Peyer's patch (tissue), 4 donors: ENCODE data around the gene ABCA7. TPM values are rescaled to one million over a fixed set of nuclear protein-coding genes. Genes with fewer than 3 reads are reported as not detected.
A peak's percentile ranks its signal among the peaks of the same experiment; 100 is the strongest.

ENCODE experiments used
- DNase-seq, 3 donors: peaks; one replicate each; pipeline ENCODE4 v3.0.0-alpha.2; 2017 to 2019
- H3K27ac ChIP-seq, 4 donors: fragments of 200-600 bp; sonication (generic); one replicate each; pipeline ENCODE4 v1.5.1; 2016 to 2019
- H3K27me3 ChIP-seq, 2 donors: fragments of 200-600 bp; sonication (generic); one replicate each; pipeline ENCODE4 v1.5.1; 2019
- H3K36me3 ChIP-seq, 3 donors: fragments of 200-600 bp; sonication (generic); one replicate each; pipeline ENCODE4 v1.5.1; 2016 to 2019
- H3K4me1 ChIP-seq, 4 donors: fragments of 200-600 bp; sonication (generic); one replicate each; pipeline ENCODE4 v1.5.1; 2016 to 2019
- H3K4me3 ChIP-seq, 4 donors: fragments of 200-600 bp; sonication (generic); 1 replicate in 3 of 4; 2 replicates in 1 of 4; pipeline ENCODE4 v1.5.1; 2016 to 2019; ENCODE audit warnings: mild to moderate bottlenecking in 1 of 4
- H3K9me3 ChIP-seq, 4 donors: fragments of 200-600 bp; sonication (generic); one replicate each; pipeline ENCODE4 v1.5.1; 2016 to 2019; ENCODE audit warnings: mild to moderate bottlenecking in 1 of 4
- CTCF ChIP-seq, 6 experiments: fragments of 450-650 bp in 4 of 6; fragments of 200-600 bp in 2 of 6; sonication (generic) in 1 of 6; IDR thresholded peaks; one replicate each; pipeline ENCODE4 v1.5.1; 2017 to 2019; ENCODE audit warnings: antibody characterized with exemption in 6 of 6, mild to moderate bottlenecking in 3 of 6, moderate library complexity in 1 of 6
- POLR2A ChIP-seq, 2 donors: fragments of 450-650 bp; IDR thresholded peaks; one replicate each; pipeline ENCODE4 v1.5.1; 2017; ENCODE audit warnings: antibody characterized with exemption in 2 of 2, mild to moderate bottlenecking in 2 of 2, moderate library complexity in 2 of 2
- total RNA-seq, 4 donors: library from RNA; depleted of rRNA; stranded (reverse); fragments of >200 nt; gene quantifications; one replicate each; pipeline ENCODE4 v1.1.0, GENCODE V29; 2016

The ABCA7 gene
- total RNA-seq, 4 donors from 2014 or later: 30.1 to 162 (median 72.1) TPM

GRCh38 chr19:1097810-1098176 is 57.9 kb downstream of the ABCA7 start:
- peak overlapping the region in 3 of 4 donors; percentile 44 to 91 (median 91) for H3K27ac ChIP-seq
- DNase-seq: peak in 1 of 3 donors; percentile 71

GRCh38 chr19:1098177-1099051 is 58.5 kb downstream of the ABCA7 start:
- TF ChIP-seq POLR2A (IDR thresholded peaks at IDR 0.05) (peak; percentile 39 to 67), CTCF (IDR thresholded peaks at IDR 0.05) (peak in 1 of 6 experiments; percentile 26)
- peak overlapping the region in 3 of 4 donors; percentile 44 to 91 (median 91) for H3K27ac ChIP-seq
- H3K4me3 ChIP-seq: peak overlapping the region in 1 of 4 donors; percentile 8
- H3K4me1 ChIP-seq: peaks cover 4 to 72% (median 35%) of the 10 kb centered on the region in 4 donors
- no peaks in the 10 kb centered on the region for H3K27me3 ChIP-seq
- H3K9me3 ChIP-seq: no peaks in the 10 kb centered on the region
- peaks cover 0 to 3% (median 0%) of the 10 kb centered on the region in 3 donors for H3K36me3 ChIP-seq
- DNase-seq: peak in 2 of 3 donors; percentile 79 to 83

More at GRCh38 chr19:1097810-1098176, 57.9 kb downstream of the ABCA7 start:
- no peak for TF ChIP-seq CTCF (IDR thresholded peaks at IDR 0.05)
- no peak for TF ChIP-seq POLR2A (IDR thresholded peaks at IDR 0.05)
- Histone ChIP-seq H3K36me3 (peaks cover 0 to 10% (median 0%) of the 10 kb centered on the region in 3 donors), H3K27me3 (no peaks in the 10 kb centered on the region), H3K4me1 (peaks cover 4 to 72% (median 32%) of the 10 kb centered on the region in 4 donors), H3K4me3 (peak overlapping the region in 1 of 4 donors; percentile 8), H3K9me3 (no peaks in the 10 kb centered on the region)

- Histone ChIP-seq H3K4me3 (peak overlapping the region in 1 of 4 donors; percentile 15), H3K4me1 (peaks cover 4 to 72% (median 28%) of the 10 kb centered on the region in 4 donors), H3K27ac (peak overlapping the region; percentile 79 to 100 (median 99)), H3K27me3 (no peaks in the 10 kb centered on the region), H3K36me3 (peaks cover 0 to 12% (median 0%) of the 10 kb centered on the region in 3 donors), H3K9me3 (no peaks in the 10 kb centered on the region)
- DNase-seq: no peak
- TF ChIP-seq POLR2A (IDR thresholded peaks at IDR 0.05) (no peak), CTCF (IDR thresholded peaks at IDR 0.05) (no peak)
Measured at GRCh38 chr19:1101337-1101698, 61.4 kb downstream of the ABCA7 start.

- peak in 1 of 3 donors; percentile 87 for DNase-seq
- peaks cover 4 to 81% (median 31%) of the 10 kb centered on the region in 4 donors for H3K4me1 ChIP-seq
- TF ChIP-seq CTCF (IDR thresholded peaks at IDR 0.05) (no peak), POLR2A (IDR thresholded peaks at IDR 0.05) (peak in 1 of 2 donors; percentile 30)
Measured at GRCh38 chr19:1102407-1103131, 62.7 kb downstream of the ABCA7 start.

GRCh38 chr19:1103132-1103707 is 63.3 kb downstream of the ABCA7 start:
- Histone ChIP-seq H3K4me1 (peaks cover 4 to 77% (median 31%) of the 10 kb centered on the region in 4 donors), H3K9me3 (no peaks in the 10 kb centered on the region), H3K36me3 (peaks cover 0 to 30% (median 0%) of the 10 kb centered on the region in 3 donors), H3K27me3 (no peaks in the 10 kb centered on the region), H3K27ac (peak overlapping the region; percentile 79 to 100 (median 99)), H3K4me3 (peak overlapping the region in 3 of 4 donors; percentile 17 to 96 (median 94))
- DNase-seq: no peak
- TF ChIP-seq CTCF (IDR thresholded peaks at IDR 0.05) (no peak), POLR2A (IDR thresholded peaks at IDR 0.05) (no peak)

More at GRCh38 chr19:1102407-1103131, 62.7 kb downstream of the ABCA7 start:
- H3K27me3 ChIP-seq: no peaks in the 10 kb centered on the region
- peak overlapping the region in 2 of 4 donors; percentile 15 to 94 for H3K4me3 ChIP-seq
- peak overlapping the region; percentile 79 to 100 (median 99) for H3K27ac ChIP-seq
- peaks cover 0 to 25% (median 0%) of the 10 kb centered on the region in 3 donors for H3K36me3 ChIP-seq
- no peaks in the 10 kb centered on the region for H3K9me3 ChIP-seq
